Activated naive CD4-positive, alpha-beta T cell treated with anti-CD3 and anti-CD28 coated beads, Interleukin-2, amount 50 U/mL, for 72 hours (primary cell): ENCODE measurements around the gene BMP8A. TPM values are rescaled to one million over a fixed set of nuclear protein-coding genes. Genes with fewer than 3 reads are reported as not detected.
A peak's percentile ranks its signal among the peaks of the same experiment; 100 is the strongest.

Source experiments
- ATAC-seq, 2 donors: fragments of 150-1000 bp; cut with Tn5 transposase; 2 replicates each; pipeline ENCODE4 v1.10.0; 2021; ENCODE audit warnings: mild to moderate bottlenecking in 2 of 2, moderate library complexity in 2 of 2
- DNase-seq, 2 donors: peaks; one replicate each; pipeline ENCODE4 v3.0.0; 2021 to 2022; ENCODE audit warnings: low spot score in 2 of 2
- H3K27ac Mint-ChIP-seq, 2 donors: one replicate each; pipeline ENCODE4 v1.8.0; 2022; ENCODE audit warnings: mild to moderate bottlenecking in 2 of 2, mixed read lengths in 2 of 2
- H3K36me3 Mint-ChIP-seq, 2 donors: one replicate each; pipeline ENCODE4 v1.8.0; 2022; ENCODE audit warnings: mixed read lengths in 2 of 2
- H3K9me3 Mint-ChIP-seq, 2 donors: one replicate each; pipeline ENCODE4 v1.8.0; 2022; ENCODE audit warnings: mixed read lengths in 2 of 2
- total RNA-seq, 2 donors: library from RNA; stranded (reverse); gene quantifications; one replicate each; pipeline ENCODE4 v1.2.3, GENCODE V29; 2022

BMP8A gene
- total RNA-seq, 2 donors from 2014 or later, result 0.14 TPM; not detected in 1

DNA sequence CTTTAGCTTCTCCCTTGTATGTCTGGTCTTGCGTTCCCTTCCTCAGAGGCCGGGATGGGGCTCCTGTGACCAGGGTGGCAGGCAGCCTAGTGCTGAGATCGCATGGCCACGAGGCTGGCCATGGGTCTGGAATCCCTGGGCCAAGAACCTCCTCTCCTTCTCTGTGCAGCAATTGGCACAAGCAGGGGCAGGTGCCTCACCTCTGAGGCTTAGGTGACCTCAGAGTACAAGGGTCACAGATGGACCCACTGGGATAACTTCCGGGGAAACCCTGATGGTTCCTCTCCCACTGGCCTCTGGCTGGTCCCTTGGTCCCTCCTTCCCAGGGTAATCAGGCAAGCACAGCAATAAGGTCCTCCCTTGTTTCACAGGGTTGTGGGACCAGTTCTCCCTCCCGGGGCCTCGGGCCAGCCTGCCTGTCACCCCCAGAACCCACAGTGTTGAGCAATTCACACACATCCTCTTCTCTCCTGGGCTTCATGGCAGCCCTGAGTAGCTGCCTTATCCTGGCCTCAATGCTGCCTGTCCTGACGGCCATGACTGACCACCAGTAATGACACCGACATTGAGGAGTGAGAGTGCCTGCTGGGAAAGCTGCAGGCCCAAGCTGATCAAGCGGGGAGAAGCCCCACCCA, 38.6 kb downstream of the BMP8A start:
- ATAC-seq (no peak), DNase-seq (no peak)
- H3K9me3 Mint-ChIP-seq, result no peaks in the 10 kb centered on the region
- H3K27ac Mint-ChIP-seq, result peak overlapping the region in 1 of 2 donors; percentile 81
- H3K36me3 Mint-ChIP-seq, result no peaks in the 10 kb centered on the region

DNA sequence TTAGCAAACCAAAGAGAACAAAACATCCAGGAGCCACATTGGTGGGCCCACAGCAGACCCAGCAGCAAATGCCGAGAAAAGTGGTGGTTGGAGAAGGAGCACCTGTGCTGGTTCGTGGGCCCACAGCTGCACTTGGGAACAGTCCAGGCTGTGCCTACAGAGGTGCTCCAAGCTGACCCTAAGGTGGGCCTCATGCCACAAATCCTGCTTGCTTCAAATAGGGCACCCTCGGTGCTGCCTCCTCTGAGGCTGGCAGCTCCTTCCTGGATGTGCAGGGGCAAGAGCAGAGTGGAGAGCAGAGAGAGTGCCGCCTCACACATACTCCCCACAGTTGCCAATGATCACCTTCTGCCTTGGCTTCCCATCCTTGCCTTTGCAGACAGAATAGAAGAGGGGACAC, 40.1 kb downstream of the BMP8A start:
- no peaks in the 10 kb centered on the region for H3K9me3 Mint-ChIP-seq
- ATAC-seq (no peak), DNase-seq (no peak)
- peak overlapping the region in 1 of 2 donors; percentile 77 for H3K27ac Mint-ChIP-seq
- no peaks in the 10 kb centered on the region for H3K36me3 Mint-ChIP-seq

DNA sequence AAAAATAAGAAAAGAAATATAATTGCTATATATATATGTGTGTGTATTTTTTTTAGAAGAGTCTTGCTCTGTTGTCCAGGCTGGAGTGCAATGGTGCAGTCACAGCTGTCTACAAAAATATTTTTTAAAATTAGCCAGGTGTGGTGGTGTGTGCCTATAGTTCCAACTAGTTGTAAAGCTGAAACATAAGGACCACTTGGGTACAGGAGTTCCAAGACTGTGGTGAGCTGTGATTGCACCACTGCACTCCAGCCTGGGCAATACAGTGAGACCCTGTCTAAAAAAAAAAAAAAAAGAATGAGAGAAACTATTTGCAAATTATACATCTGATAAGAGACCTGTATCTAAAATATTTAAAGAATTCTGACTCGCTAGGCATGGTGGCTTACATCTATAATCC, 42.0 kb downstream of the BMP8A start:
- Mint-ChIP-seq H3K27ac (peak overlapping the region in 1 of 2 donors; percentile 68), H3K9me3 (no peaks in the 10 kb centered on the region), H3K36me3 (no peaks in the 10 kb centered on the region)
- DNase-seq, result no peak
- no peak for ATAC-seq

DNA sequence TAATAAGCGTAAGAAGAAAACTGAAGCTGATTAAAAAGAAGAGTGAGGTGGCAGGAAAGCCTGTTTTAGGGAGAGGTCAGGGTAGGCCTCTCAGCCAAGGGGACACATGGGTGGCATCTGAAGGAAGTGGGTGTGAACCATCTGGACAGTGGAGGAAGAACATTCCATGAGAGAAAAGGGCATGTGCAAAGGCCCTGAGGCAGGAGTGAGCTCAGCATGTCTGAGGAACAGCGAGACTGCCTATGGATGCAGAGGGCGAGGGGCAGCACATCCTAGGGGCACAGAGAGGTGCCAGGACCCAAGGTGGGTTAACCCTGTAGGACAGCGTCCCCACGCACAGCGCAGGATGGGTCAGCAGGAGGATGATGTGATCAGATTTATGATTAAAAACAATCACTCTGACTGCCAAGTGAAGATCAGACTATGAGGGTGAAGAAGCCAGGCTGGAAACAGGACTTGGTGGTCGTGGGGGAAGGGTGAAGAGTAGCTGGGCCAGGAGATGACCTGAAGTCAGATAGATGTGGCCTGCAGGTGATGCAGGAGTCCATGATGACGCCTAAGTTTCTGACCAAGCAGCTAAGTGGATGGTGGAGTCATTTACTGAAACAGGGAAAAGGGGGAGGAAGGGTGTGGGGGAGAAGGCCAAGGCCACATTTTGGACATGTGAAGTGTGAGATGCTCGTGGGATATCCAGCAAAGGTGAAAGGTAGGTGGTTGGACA, 47.3 kb downstream of the BMP8A start:
- ATAC-seq, result peak; percentile 5 to 22
- H3K36me3 Mint-ChIP-seq, result no peaks in the 10 kb centered on the region
- no peak for DNase-seq
- H3K27ac Mint-ChIP-seq, result peak overlapping the region; percentile 5 to 63
- no peaks in the 10 kb centered on the region for H3K9me3 Mint-ChIP-seq

DNA sequence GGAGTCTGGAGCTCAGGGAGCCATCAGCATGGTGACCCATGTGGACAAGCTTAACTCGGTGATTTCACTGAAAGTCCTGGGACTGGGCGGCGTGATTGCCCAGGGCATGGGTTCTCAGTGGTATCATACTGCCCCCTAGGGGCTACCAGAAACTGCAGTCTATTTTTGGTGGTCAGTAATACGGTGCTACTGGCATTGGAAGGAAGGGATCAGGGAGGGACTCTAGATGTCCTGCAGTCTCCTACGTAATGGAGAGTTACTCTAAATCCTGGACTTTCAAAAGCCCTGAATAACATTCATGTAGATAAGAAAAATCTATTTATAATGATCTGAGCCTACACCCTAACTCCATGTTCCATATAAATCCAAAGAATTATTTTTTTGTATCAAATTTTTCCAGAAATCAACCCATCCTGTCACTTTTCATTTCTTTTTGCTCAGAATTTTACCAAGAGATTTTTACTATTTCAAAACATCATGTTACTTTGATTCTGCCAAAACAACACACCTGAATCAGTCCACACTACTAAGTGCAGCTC, 47.9 kb downstream of the BMP8A start:
- Mint-ChIP-seq H3K27ac (peak overlapping the region in 1 of 2 donors; percentile 5), H3K36me3 (no peaks in the 10 kb centered on the region), H3K9me3 (no peaks in the 10 kb centered on the region)
- DNase-seq (peak in 1 of 2 donors; percentile 58), ATAC-seq (peak; percentile 89)

DNA sequence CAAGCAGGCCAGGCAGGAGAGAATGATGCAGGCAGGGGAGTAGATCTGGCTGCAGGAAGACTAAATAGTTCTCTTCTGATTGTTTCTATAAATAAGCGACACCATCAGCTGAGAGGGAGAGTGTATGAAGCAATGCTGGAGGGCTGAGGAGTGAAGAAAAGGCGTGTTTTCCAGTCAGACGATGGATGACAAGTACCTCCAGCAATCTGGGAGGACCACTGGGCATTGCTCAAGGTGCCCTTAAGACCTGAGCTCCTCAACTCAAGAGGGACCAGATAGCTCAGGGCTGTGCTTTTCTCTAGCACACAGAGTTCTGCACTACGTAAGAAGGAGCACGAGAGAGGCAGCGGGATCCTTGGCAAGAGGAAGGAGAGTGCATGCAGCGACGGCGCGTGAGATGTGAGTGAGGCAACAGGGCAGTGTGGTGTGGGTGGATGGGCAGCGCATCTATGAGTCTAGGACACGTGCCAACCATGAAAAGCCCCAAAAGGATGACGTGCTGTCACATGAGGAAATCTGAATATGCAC, 49.1 kb downstream of the BMP8A start:
- Mint-ChIP-seq H3K27ac (no peak overlapping the region), H3K36me3 (no peaks in the 10 kb centered on the region), H3K9me3 (no peaks in the 10 kb centered on the region)
- no peak for DNase-seq
- ATAC-seq, result no peak

DNA sequence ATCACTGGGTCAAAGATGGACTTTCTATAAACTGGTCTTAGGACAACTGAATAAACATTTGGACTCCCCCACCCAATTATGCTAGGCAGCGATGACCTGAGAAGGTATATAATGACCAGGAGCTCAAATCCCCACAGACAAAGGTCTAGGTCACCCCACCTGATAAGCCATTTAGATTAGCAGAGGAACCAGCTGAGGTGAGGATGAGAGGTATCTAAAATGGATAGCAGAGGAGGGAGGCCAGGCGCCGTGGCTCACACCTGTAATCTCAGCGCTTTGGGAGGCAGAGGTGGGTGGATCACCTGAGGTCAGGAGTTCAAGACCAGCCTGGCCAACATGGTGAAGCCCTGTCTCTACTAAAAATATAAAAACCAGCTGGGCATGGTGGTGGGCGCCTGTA, 51.5 kb downstream of the BMP8A start:
- ATAC-seq (no peak), DNase-seq (no peak)
- H3K27ac Mint-ChIP-seq, result no peak overlapping the region
- no peaks in the 10 kb centered on the region for H3K36me3 Mint-ChIP-seq
- no peaks in the 10 kb centered on the region for H3K9me3 Mint-ChIP-seq

DNA sequence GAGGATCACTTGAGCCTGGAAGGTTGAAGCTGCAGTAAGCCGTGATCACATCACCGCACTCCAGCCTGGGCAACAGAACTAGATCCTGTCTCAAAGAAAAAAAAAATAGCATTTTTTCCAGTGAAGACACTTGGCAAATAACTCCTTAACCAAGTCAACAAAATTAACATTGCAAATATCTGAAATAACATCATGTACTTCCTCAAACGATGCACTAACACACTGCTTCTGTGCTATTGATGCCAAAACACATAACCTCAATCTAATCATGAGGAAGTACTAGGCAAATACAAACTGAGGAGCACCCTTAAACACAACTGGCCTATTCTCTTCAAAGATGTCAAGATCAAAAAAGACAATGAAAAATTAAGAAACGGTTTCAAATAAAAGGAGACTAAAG, 52.9 kb downstream of the BMP8A start:
- no peak for DNase-seq
- no peaks in the 10 kb centered on the region for H3K36me3 Mint-ChIP-seq
- H3K9me3 Mint-ChIP-seq, result no peaks in the 10 kb centered on the region
- ATAC-seq, result no peak
- H3K27ac Mint-ChIP-seq, result no peak overlapping the region

DNA sequence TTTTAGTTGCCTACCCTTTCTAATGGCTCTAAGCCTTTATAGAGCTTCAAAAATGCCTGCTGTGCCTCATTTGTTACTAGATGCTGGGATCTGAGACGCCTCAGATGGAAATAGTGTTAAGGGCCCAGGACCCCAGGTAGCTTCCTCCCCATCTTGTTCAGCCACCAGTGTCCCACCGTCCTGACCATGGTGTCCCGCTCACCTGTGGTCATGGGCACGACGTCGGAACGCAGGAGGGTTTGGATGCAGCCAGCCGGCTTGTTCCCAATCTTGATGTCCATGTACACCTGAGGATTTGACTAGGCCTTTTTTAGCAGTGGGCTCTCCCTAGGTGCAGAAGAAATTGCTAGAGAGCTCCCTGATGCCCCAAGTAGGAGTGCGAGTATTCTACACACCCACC, 54.1 kb downstream of the BMP8A start:
- H3K9me3 Mint-ChIP-seq, result no peaks in the 10 kb centered on the region
- DNase-seq, result no peak
- no peaks in the 10 kb centered on the region for H3K36me3 Mint-ChIP-seq
- H3K27ac Mint-ChIP-seq, result no peak overlapping the region
- no peak for ATAC-seq

DNA sequence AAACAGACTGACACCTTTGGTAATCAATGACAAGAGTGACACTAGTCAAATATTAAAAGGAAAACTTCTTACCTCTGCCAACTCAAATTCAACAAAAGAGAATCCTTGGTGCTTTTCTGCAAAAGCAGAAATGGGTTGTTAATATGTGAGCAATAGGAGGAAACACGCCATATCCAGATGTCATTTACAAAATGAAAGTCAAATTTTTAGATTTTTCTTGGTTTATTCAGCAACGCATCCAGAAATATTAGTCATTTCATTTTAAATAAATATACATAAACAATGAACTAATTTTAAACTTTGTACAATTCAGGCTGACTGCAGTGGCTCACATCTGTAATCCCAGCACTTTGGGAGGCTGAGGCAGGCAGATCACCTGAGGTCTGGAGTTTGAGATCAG, 62.8 kb downstream of the BMP8A start:
- H3K9me3 Mint-ChIP-seq, result no peaks in the 10 kb centered on the region
- ATAC-seq, result no peak
- no peak overlapping the region for H3K27ac Mint-ChIP-seq
- peaks cover 11 to 12% of the 10 kb centered on the region in 2 donors for H3K36me3 Mint-ChIP-seq
- no peak for DNase-seq

DNA sequence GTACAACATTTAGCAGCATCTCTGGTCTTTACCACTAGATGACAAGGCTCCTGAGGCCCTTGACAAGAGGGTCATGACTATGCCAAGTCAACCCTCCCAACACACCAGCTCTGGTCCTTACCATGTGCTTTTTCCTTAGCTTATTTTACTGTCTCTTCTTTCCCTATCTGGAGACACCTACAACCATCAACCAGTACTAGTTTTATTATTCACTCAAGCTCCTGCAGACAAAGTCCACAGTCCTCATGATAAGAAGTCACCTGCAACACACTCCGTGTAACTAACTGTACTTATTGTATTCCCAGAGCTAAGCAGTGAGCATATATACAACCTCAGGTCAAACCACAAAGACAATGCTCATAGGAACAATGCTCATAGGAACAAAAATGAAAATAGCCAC, 69.8 kb downstream of the BMP8A start:
- H3K27ac Mint-ChIP-seq, result no peak overlapping the region
- ATAC-seq (no peak), DNase-seq (no peak)
- peaks cover 44 to 53% of the 10 kb centered on the region in 2 donors for H3K36me3 Mint-ChIP-seq
- no peaks in the 10 kb centered on the region for H3K9me3 Mint-ChIP-seq

DNA sequence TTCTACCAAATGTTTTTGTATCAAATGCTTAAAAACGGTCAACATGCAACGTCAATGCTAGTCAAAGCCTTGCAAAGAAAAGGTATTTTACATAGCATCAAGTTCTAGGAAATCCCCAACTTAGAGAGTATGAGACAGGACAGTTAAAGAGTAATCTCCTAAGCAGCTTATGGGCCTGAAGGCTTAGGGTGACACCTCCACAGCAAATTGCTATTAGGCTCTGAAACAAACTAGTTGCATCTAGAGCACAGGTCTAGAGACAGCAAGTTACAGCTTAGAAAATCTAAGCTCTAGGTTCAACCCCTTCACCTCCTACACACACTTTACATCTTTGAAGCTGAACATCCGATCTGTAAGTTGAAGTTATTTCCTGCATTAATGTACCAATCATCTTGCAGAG, 71.5 kb downstream of the BMP8A start:
- Mint-ChIP-seq H3K36me3 (peaks cover 49 to 65% of the 10 kb centered on the region in 2 donors), H3K9me3 (no peaks in the 10 kb centered on the region), H3K27ac (peak overlapping the region; percentile 41 to 56)
- DNase-seq (no peak), ATAC-seq (no peak)

DNA sequence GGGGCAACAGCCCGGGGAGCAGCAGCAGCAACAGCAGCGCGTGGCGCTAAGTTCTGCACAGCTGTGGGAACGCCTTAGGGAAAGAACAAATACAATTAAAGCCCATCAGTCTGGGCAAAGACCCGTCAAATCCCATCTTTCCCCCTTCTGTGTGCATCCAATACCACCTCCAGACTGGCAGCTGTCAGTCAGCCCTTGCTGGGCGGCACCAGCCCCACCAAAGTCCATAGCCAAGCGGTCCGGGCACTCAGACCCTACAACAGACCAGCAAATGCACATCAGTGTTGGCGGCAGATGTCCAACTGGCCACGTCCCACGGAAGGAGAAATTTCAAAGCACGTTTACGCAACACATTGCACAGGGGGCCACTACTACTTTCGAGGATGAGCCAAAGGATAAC, 72.2 kb downstream of the BMP8A start:
- H3K27ac Mint-ChIP-seq, result peak overlapping the region in 1 of 2 donors; percentile 36
- no peak for ATAC-seq

DNA sequence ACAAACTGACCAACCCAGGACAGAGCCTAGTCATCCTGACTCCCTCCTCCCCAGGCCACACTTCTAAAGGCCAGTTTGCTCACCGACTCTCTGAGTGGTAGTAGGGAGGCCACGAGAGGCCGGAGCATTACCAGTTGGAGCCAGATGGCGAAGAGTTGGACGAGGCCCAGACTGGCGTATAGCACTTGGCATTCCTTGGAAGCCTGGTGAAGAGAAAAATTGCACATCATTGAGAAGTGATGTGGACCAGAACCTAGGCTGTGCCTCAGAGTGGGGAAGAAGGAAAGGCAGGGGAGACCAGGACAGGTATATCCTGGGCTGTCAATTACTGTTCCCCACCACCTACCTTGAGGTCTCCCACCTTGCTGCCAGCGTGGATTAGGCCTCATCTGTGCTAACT, 72.9 kb downstream of the BMP8A start:
- H3K27ac Mint-ChIP-seq, result no peak overlapping the region
- ATAC-seq (no peak), DNase-seq (no peak)
- no peaks in the 10 kb centered on the region for H3K9me3 Mint-ChIP-seq
- peaks cover 45 to 63% of the 10 kb centered on the region in 2 donors for H3K36me3 Mint-ChIP-seq

More for the DNA sequence above, 72.2 kb downstream of the BMP8A start:
- peaks cover 49 to 65% of the 10 kb centered on the region in 2 donors for H3K36me3 Mint-ChIP-seq
- DNase-seq, result no peak
- H3K9me3 Mint-ChIP-seq, result no peaks in the 10 kb centered on the region

DNA sequence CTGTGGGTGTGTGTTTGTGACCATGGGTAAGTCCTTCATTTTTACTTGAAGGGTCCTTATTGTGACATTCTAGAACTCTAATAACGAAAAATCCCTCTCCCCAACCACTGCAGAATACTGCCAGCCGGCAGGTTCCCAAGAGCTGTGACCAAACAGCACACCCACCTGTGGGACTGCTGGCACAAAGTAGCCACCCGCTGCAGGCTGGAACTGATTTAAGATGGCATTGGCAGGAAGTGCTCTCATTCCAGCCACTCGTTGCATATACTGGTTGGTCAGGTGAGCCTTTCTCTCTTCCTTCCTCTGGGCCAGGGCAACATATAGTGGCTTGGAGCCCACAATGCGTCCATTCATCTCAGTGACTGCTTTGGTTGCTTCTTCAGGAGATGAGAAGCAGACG, 73.5 kb downstream of the BMP8A start:
- Mint-ChIP-seq H3K36me3 (peaks cover 43 to 60% of the 10 kb centered on the region in 2 donors), H3K27ac (peak overlapping the region in 1 of 2 donors; percentile 65), H3K9me3 (no peaks in the 10 kb centered on the region)
- DNase-seq, result no peak
- ATAC-seq, result no peak

DNA sequence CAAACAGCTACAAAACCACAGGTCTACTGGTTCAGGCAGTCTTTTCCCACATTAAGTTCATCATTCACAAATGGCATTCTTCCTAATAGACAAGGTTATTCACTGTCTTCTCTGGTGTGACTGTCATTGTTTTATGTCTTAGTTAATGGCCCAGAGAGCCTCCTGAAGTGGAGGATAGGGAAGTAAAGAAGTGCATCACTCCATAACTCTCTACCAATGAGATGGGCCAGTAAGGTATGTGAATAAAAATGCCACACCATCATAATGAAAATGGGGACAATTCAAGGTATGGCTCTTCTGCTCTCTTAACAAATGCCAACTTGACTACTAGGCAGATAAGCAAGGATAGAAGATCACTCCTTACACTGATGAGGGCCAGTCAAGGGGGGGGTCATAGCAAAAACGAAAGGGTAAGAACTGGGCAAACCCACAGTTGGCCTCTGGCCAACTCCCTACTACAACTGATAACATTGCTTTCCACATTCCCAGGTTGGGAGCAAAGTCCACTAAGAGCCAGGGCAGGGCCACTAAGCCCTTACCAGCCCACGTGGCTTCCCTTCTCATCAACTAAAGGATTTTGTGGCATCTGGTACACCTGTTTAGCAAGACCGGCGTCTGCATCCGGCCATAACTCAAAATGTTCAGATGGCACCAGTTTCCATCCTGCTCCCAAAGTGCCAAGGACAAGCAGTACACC, 75.2 kb downstream of the BMP8A start:
- peaks cover 34 to 56% of the 10 kb centered on the region in 2 donors for H3K36me3 Mint-ChIP-seq
- no peak for DNase-seq
- no peaks in the 10 kb centered on the region for H3K9me3 Mint-ChIP-seq
- no peak for ATAC-seq
- peak overlapping the region; percentile 46 to 70 for H3K27ac Mint-ChIP-seq

DNA sequence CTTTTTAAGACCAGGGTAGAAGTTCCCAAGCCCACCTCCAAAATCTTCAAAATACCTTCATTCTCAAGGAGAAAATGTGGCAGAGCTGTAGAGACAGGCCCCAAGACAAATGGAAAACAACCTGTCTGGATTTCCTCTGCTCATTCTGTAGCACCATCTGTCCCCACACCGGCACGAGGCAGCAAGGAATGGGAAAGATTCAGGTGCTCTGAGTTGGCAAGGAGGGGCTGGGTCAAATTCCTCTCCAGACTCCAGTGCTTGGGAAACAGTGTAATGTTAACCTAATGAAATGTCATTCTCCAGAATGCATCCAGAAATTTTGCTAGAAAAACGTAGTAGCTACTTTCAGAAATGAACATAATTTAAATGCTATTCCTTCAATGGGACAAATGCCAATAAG, 75.9 kb downstream of the BMP8A start:
- peaks cover 34 to 56% of the 10 kb centered on the region in 2 donors for H3K36me3 Mint-ChIP-seq
- DNase-seq (no peak), ATAC-seq (no peak)
- H3K27ac Mint-ChIP-seq, result peak overlapping the region; percentile 46 to 70
- no peaks in the 10 kb centered on the region for H3K9me3 Mint-ChIP-seq
